HG03039 (cell line): ENCODE results near the gene SLC49A3.
"Not testable (repeated sequence)": the region's sequence is repeated elsewhere in the genome, so short reads cannot be mapped to it uniquely, and the experiment has no call there.

Source experiments
- ATAC-seq: cut with Tn5 transposase; IDR thresholded peaks from one replicate; pipeline ENCODE4 v1.9.1; 2021; ENCODE audit warnings: mild to moderate bottlenecking, moderate library complexity; ENCODE audit not compliant: unreplicated experiment

The SLC49A3 gene

GRCh38 chr4:703336-704197 lies 14.6 kb upstream of the SLC49A3 start:
- no peak for ATAC-seq

- no peak for ATAC-seq
Measured at GRCh38 chr4:702618-703048, 13.7 kb upstream of the SLC49A3 start.

DNA sequence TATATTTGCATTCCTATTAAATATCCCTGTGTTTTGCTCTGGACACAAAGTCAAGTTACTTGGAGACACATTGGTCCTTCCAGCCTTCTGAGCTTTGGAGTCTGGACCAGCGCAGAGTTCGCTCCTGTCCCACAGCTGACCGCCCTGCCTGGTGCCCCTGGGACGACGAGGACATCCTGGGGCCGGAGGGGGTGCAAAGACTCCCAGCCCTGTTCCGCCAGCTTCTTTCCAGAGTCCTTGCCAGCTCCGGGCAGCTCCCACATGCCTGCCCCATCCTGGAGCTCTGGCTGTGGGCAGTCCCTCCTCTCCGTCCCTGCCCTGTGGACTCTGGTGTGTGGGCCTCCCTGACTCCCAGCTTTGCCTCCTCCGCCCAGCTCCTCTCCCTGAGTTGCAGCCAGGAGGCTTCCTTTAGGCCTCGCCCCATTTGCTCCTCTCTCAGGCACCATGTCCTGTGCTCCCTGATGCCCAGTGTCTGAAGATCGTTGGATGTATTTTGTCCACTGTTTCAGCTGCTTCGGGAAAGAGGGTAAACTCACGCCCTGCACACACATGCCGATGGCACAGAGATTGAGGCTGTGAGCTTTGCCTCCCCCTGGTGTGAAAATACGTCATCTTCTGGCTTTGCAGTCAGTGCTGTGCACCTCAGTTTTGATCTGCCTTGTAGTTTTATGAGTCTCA lies 11.8 kb upstream of the SLC49A3 start:
- no peak for ATAC-seq

DNA sequence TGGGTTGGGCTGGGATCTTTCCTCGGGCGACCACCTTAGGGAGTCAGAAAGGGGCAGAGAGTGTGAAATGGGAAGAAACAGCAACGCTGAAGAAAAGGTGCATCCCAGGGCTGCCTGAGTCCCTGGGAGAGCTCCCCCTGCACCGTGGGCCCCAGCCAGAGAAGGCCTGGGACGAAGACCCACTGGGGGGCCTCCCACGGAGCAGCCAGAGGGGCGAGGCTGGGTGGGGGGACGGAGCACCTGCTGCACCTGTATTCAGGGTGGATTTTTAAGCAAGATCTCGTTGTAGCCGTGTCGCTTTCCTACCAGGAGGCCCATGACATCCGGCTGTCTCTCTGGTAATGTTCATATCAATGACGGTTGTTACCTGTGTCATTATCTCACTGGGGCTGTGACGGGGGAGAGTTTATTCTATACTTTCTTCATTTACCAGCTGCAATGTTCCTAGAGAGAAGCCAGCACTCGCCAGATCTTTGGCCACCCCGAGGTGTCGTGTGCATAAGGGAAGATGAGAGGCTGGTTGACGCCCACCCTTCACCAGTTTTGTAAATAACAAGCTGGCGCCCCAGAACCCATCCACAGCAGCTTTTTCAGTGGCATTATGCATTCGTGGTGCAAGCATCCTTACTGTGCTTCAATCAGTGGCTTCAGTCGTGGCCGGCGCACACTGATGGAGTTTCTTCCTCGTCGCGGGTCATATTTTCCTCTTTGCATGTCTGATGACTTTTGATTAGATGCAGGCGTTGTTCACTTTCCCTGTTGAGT lies 11.0 kb upstream of the SLC49A3 start:
- no peak for ATAC-seq

DNA sequence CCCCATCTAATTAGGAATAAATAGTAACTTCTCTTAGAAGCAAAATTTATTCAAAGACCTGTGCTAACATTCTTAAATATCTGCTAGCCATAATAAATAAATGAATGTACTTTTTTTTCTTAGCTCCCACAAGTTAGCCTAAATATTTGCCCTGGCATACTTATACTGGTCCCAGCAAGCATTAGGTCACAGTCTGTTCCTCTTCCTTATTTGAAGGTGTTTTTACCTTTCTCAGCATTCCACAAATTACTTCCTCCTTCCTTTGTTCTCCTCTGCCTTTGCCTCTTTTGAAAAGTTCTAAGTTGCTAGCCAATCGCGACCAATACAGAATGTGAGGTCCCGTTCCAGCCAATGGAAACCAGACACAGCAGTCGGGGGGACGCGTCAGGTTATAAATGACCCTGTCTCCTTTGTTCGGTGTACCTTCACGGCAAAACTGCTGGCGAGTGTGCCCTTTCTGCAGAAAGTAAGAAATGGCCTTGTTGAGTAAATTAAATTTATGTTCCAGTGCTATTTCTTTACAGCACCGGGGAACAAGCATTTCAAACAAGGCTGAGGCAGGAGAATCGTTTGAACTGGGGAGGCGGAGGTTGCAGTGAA lies 5.5 kb upstream of the SLC49A3 start:
- not testable (repeated sequence) for ATAC-seq

- ATAC-seq: no peak
Measured at GRCh38 chr4:692771-693554, 4.0 kb upstream of the SLC49A3 start.

DNA sequence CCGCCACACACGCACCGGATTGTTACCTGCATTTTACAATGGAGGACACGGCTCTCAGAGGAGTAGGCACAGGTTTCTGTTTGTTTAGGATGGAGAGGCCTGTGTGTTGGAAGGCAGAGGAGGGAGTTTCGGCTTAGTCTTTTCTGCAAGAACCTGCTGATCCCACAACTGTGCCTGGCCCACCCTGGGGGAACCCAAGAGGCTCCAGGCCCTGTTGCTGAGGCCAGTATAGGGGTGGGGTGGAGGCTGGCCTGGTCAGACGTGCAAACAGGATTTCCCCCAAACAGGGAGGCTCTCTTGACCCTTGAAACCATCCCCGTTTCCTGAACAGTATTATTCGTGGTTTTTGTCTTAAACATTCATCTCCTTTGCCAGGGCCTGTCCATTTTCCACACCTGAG lies 772 bp upstream of the SLC49A3 start:
- no peak for ATAC-seq

- no peak for ATAC-seq
Measured at GRCh38 chr4:687971-688853, 739 bp downstream of the SLC49A3 start.

DNA sequence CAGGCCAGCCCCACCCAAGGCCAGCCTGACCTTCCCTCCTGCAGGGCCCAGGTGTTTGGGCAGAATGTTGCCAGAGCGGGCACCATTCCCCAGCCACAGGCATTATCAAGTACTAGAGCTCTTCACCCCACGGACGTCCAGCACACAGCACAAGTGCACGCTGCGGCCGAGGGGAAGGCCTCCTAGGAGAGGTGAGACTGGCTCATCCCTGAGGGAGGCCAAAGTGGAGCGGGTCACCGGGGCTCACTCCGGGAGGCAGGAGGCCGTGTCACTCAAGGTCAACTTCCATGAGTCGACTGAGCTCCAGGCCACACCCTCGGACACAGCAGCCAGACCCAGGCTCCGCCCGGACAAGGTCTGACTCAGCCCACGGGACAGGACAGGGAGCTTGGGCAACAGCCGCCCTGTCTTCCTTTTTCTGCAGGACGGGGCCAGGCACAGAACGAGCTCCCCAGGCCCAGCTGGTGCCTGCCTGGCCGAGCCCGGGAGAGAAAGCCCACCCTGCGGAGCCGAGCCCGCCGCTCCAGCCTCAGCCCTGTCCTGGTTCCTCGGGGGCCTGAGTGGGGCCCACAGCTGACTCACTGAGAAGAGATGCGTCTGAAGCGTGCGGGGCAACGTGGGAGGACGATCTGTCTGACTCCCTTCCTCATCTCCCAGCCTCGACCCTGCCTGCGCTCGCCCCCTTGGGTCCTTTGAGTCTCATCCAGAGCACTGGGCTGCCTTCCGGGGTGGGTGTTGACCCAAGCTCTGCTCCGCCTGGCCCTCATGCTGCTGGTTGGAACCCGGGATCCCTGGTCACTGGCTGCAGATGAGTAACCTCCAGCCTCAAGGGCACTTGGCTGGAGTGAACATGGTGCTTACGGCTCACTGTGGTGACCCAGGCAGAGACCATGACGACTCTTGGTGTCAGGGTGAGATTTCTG lies 1.6 kb downstream of the SLC49A3 start:
- ATAC-seq: no peak

- no peak for ATAC-seq
Measured at GRCh38 chr4:686413-687040, 2.4 kb downstream of the SLC49A3 start.

DNA sequence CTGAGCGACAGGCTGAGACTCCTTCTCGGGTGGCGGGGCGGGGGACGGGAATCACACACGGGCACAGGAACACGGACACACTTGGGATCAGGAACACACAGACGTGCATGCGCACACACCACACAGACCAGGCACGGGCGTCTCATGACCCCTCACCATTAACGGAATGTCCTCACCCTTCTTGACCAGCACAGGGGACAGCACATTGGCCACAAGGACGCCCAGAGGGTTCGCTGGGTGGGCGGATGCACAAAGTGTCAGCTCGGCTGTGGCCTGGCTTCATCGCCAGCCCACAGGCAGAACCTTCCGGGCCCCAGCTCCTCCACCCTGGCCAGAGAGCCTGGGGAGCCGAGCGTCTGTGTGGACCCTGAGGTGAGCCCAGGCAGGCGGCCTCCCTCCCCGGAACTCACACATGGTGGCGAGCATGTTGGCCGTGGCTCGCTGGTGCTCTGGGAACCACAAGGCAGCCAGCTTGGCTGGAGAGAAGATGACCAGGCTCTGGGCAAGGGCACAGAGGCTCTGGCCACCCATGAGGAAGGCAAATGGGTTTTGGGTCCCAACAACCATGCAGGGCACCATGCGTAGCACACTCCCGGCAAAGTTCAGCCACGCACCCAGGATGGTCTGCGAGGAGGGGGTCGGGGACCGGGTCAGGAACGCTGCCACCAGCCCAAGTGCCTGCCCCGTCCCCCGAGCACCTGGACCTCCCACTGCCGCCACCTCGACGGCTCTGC lies 3.1 kb downstream of the SLC49A3 start:
- ATAC-seq: no peak

DNA sequence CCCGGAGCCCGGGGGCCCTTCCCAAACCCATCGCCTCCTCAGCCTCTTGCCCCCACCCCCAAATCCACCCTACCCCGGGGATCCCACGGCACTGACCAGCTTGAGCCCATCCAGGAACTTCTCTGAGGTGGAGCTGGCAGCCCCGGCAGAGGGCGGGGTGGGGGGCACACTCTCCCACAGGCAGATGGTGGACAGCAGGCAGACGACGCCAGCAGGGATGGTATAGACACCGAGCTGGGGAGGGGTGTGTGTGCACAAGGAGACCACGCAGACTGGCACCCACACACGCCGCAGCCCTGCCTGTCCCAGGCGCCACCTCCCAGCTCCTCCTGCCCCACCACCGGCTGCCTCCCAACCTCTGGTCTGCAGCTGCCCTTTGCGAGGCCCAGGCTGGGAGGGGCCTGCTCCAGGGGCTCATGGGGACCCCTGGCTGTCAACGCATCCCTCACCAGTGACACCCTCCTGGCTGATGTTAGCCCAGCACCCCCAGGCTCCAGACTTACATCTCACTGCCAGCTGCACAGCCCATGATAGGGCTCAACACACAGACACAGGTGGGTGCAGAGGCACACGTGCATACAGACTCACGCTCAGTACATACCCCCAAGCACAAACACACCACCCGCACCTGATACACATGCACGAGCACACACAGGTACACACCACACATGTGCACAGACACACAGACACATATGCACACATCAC lies 4.2 kb downstream of the SLC49A3 start:
- ATAC-seq: no peak

- no peak for ATAC-seq
Measured at GRCh38 chr4:683982-684622, 4.8 kb downstream of the SLC49A3 start.

DNA sequence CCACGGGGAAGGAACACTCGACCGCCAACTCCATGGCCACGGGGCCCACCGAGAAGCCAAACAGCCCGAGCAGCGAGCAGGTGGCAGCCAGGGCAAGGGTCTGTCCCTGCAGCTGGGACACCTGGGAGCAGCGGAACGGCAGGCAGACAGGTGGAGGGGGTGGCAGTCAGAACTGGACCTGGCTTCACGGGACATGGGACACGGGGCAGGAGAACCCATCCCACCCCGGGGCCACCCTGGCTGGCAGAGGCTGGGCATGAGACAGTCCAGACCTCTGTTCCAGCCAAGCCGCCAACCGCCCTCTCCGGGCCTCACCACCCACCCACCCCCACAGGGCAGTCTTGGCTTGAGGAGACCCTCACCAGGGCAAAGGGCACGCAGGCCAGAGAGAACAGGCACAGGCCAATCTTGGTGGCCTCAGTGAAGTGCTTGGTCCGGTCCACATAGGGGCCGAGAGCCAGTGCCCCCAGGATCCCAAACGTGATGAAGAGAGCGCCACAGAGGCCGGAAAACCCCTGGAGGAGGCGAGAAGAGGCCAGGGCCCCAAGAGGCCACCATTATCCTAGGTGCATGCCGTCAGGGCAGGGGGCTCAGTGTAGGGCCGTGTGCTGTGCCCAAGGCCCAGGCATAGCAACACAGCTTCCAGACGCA lies 5.6 kb downstream of the SLC49A3 start:
- no peak for ATAC-seq

- no peak for ATAC-seq
Measured at GRCh38 chr4:682490-683172, 6.3 kb downstream of the SLC49A3 start.
